GM18519 (cell line): ENCODE measurements around the gene RAB17.

Experiments
- ATAC-seq: cut with Tn5 transposase; IDR thresholded peaks from one replicate; pipeline ENCODE4 v1.9.1; 2021; ENCODE audit warnings: mild to moderate bottlenecking, moderate library complexity; ENCODE audit not compliant: unreplicated experiment, low FRiP score

RAB17 gene

GRCh38 chr2:237581326-237581725 is 9.2 kb downstream of the RAB17 start:
- no peak for ATAC-seq

GRCh38 chr2:237577956-237578870 is 12.3 kb downstream of the RAB17 start:
- ATAC-seq: no peak

GRCh38 chr2:237577458-237577857 is 13.1 kb downstream of the RAB17 start:
- no peak for ATAC-seq

DNA sequence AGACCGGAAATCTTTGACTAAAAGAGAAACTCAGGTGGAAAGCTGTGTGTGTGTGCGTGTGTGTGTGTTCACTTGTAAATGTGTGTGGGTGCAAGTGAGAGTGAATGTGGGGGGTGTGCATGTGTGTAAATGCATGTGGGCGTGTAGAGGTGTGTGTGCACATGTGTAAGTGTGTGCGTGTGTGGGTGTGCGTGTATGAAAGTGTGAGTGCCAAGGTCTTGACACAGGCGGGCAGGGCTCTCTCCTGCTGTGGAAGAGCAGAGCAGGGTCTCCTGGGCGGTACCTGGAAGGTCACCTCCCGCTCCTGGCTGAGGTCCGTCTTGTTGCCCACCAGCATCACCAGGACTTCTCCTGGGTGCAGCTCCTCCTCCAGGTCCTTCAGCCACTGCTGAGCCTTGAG is 13.6 kb downstream of the RAB17 start:
- no peak for ATAC-seq

- no peak for ATAC-seq
These were observed 14.4 kb downstream of the RAB17 start for GRCh38 chr2:237575869-237576862.

DNA sequence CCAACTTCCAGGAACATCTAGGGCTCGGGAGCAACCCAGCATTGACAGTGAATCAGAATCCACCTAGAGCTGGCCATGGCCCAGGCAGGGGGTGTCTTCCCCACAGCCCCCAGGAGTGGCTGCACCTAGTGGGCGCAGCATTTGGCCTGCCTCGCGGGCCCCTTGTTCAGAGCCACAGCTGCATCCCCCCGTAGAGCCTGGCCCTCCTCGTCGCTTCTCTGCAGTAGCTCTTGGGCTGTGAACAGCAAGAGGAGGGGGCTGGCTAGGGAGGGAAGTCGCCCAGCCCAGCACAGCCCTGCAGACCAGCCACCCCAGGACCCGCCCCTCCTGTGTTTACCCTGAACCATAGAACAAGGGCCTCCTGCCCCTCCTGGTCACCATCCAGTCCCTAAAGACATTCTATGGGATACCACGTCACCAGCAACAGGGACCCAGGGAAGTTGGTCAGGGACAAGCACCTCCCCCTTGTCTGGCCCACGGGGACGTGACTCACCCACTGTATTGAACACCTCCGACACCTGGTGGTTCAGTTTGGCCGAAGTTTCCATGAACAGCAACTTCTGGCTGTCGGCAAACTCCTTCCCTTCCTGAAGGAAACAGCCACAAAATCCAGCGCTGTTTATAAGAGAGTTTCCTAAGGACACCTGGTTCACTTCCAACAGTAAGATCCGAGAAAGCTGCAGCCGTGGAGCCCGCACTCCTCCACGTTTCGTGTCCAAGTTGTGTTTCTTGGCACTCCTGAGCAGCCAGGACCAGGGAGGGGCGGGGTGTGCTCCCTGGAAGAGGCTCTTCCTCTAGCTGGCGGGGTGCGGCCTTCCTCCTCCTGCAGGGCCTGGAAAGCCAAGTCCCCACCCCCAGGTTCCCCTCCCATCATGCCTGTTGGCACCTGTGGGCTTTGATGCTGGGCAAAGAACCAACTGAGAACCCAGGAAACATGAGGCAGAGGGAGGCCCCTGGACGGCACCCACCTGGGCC is 15.4 kb downstream of the RAB17 start:
- no peak for ATAC-seq

GRCh38 chr2:237574467-237574866 is 16.1 kb downstream of the RAB17 start:
- ATAC-seq: no peak

- ATAC-seq: no peak
These were observed 16.7 kb downstream of the RAB17 start for GRCh38 chr2:237573721-237574415.

DNA sequence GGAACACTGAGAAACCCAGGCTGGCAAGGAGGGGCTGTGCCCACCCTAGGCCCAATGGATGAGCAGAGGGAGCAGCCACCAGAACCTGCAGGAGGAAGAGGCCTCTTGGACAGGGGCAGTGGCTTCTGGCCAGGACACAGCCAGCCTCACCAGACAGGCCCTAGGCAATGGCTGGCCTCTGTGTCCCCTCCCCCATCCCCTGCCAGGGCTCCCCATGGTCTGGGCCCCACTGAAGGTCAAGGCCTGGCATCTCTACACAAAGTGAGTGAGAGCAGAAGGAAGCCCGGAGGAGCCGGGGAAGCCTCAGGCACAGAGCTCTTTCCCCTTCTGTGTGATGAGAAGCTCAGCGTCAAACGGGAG is 17.8 kb downstream of the RAB17 start:
- ATAC-seq: no peak

GRCh38 chr2:237572021-237572741 is 18.4 kb downstream of the RAB17 start:
- peak; percentile 56 for ATAC-seq

DNA sequence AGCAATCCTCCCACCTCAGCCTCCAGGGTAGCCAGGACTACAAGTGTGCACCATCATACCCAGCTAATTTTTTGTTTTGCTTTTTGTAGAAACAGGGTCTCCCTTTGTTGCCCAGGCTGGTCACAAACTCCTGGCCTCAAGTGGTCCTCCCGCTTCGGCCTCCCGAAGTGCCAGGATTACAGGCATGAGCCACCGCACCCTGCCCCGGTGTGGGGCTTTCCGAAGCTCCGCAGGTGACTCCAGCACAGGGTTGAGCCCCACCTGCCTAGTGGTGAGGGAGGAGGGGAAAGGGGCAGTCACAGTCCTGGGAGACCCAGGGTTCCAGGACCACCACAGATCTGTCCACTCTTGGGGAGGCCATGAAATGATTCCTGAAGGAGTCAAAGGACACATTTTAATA is 19.0 kb downstream of the RAB17 start:
- no peak for ATAC-seq

GRCh38 chr2:237570776-237571335 is 19.7 kb downstream of the RAB17 start:
- ATAC-seq: no peak

DNA sequence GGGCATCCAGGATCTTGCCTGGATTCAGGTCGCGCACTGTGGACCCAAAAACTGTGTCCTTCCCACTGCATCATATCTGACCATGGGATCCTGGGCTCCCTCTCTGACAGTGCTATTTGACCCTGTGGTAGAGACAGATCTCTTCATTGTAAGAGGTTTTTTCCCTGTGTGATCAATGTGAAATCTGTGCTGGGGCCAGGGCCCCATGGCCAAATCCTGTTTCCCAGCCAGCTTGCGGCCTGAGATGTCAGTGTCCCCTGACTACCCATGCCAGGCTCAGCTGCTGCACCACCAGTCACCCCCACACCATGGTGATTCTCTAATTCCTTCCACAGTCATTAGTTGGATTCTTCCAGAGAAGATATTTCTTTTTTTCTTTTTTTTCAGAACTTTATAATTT is 20.6 kb downstream of the RAB17 start:
- no peak for ATAC-seq

GRCh38 chr2:237569041-237569440 is 21.5 kb downstream of the RAB17 start:
- no peak for ATAC-seq

- ATAC-seq: no peak
These were observed 22.3 kb downstream of the RAB17 start for GRCh38 chr2:237568121-237568660.

- no peak for ATAC-seq
These were observed 23.1 kb downstream of the RAB17 start for GRCh38 chr2:237567276-237568029.

- ATAC-seq: no peak
These were observed 23.9 kb downstream of the RAB17 start, which contains the start of gene PRLH for GRCh38 chr2:237566401-237567235. Gene PRLH (plus strand): TSS chr2:237566574. CDS start chr2:237566574, 0 bp downstream.
